K562 (cell line): Measurements from ENCODE around the gene PPP2R3C. TPM values are rescaled to one million over a fixed set of nuclear protein-coding genes. Genes with fewer than 3 reads are reported as not detected.

Experiments used
- polyA plus RNA-seq, 8 experiments: library from polyadenylated mRNA; depleted of rRNA in 4 of 8; stranded (reverse) in 5 of 8; unstranded in 3 of 8; fragments of >200 nt; fragmentation: Nextera tagmentation in 2 of 8; fragmentation: Illumina TruSeq in 1 of 8; extraction: Ambion mirVana in 2 of 8; extraction: Trizol in 1 of 8; gene quantifications; 2 replicates each; pipeline versions ENCODE4 v1.2.1 to v1.2.3, GENCODE V29; 2011 to 2014; ENCODE audit warnings: inconsistent platforms in 1 of 8, missing spikeins in 1 of 8
- total RNA-seq, 7 experiments: library from RNA; depleted of rRNA in 6 of 7; stranded (reverse); fragments of >200 nt in 6 of 7; fragmentation: Illumina TruSeq in 2 of 7; extraction: Trizol in 2 of 7; gene quantifications; 2 replicates each; pipeline versions ENCODE4 v1.2.1 to v1.2.3, GENCODE V29; 2011 to 2021; ENCODE audit warnings: low replicate concordance in 1 of 7

Gene PPP2R3C
- total and polyA plus RNA-seq, 9 of the 15 experiments (the other 6 are each of a cell fraction or from before 2014, with no cell fraction given): 14.7 to 43.3 (median 22.7) TPM

Other genes starting within 250 kb of the PPP2R3C start
- gene BAZ1A, start 246.6 kb downstream of the PPP2R3C start, total RNA-seq (2014; rRNA removed): 39.1 and 41.3 TPM in 2 replicates
- gene BAZ1A, start 246.6 kb downstream of the PPP2R3C start, total RNA-seq (2014; rRNA removed; fragmentation: Illumina TruSeq; extraction: Trizol): 64.4 and 77.5 TPM in 2 replicates
- 59.9 and 71.2 TPM in 2 replicates for gene BAZ1A, start 246.6 kb downstream of the PPP2R3C start, total RNA-seq (2015; rRNA removed; fragmentation: Illumina TruSeq; extraction: Trizol)
- 31.0 and 36.0 TPM in 2 replicates for gene BAZ1A, start 246.6 kb downstream of the PPP2R3C start, total RNA-seq (2021)
- 31.2 and 43.8 TPM in 2 replicates for gene BAZ1A, start 246.6 kb downstream of the PPP2R3C start, polyA plus RNA-seq (2011; rRNA removed)
- 42.3 and 51.5 TPM in 2 replicates for gene BAZ1A, start 246.6 kb downstream of the PPP2R3C start, polyA plus RNA-seq (2014; fragmentation: Illumina TruSeq; extraction: Trizol)
- gene BAZ1A, start 246.6 kb downstream of the PPP2R3C start, polyA plus RNA-seq (2014; fragmentation: Nextera tagmentation; extraction: Ambion mirVana): 10 to 100 TPM; 22.0 to 23.6 TPM
- 31.0 and 37.9 TPM in 2 replicates for gene BAZ1A, start 246.6 kb downstream of the PPP2R3C start, polyA plus RNA-seq (2014; rRNA removed)
- 46.7 and 51.7 TPM in 2 replicates for gene SRP54, start 139.0 kb downstream of the PPP2R3C start, total RNA-seq (2014; rRNA removed)
- 68.2 and 74.5 TPM in 2 replicates for gene SRP54, start 139.0 kb downstream of the PPP2R3C start, total RNA-seq (2014; rRNA removed; fragmentation: Illumina TruSeq; extraction: Trizol)
- gene SRP54, start 139.0 kb downstream of the PPP2R3C start, total RNA-seq (2015; rRNA removed; fragmentation: Illumina TruSeq; extraction: Trizol): 59.3 and 62.5 TPM in 2 replicates
- 38.7 and 41.6 TPM in 2 replicates for gene SRP54, start 139.0 kb downstream of the PPP2R3C start, total RNA-seq (2021)
- 28.6 and 31.1 TPM in 2 replicates for gene SRP54, start 139.0 kb downstream of the PPP2R3C start, polyA plus RNA-seq (2011; rRNA removed)
- gene SRP54, start 139.0 kb downstream of the PPP2R3C start, polyA plus RNA-seq (2014; fragmentation: Illumina TruSeq; extraction: Trizol): 64.7 and 69.8 TPM in 2 replicates
- 10 to 100 TPM; 44.1 to 64.5 TPM for gene SRP54, start 139.0 kb downstream of the PPP2R3C start, polyA plus RNA-seq (2014; fragmentation: Nextera tagmentation; extraction: Ambion mirVana)
- 51.5 and 51.9 TPM in 2 replicates for gene SRP54, start 139.0 kb downstream of the PPP2R3C start, polyA plus RNA-seq (2014; rRNA removed)
- 29.9 and 35.3 TPM in 2 replicates for gene FAM177A1, start 75.7 kb downstream of the PPP2R3C start, total RNA-seq (2014; rRNA removed)
- 28.1 and 34.2 TPM in 2 replicates for gene FAM177A1, start 75.7 kb downstream of the PPP2R3C start, total RNA-seq (2014; rRNA removed; fragmentation: Illumina TruSeq; extraction: Trizol)
- 27.5 and 27.8 TPM in 2 replicates for gene FAM177A1, start 75.7 kb downstream of the PPP2R3C start, total RNA-seq (2015; rRNA removed; fragmentation: Illumina TruSeq; extraction: Trizol)
- 34.5 and 36.2 TPM in 2 replicates for gene FAM177A1, start 75.7 kb downstream of the PPP2R3C start, total RNA-seq (2021)
- gene FAM177A1, start 75.7 kb downstream of the PPP2R3C start, polyA plus RNA-seq (2011; rRNA removed): 30.3 and 35.6 TPM in 2 replicates
- 30.6 and 32.6 TPM in 2 replicates for gene FAM177A1, start 75.7 kb downstream of the PPP2R3C start, polyA plus RNA-seq (2014; fragmentation: Illumina TruSeq; extraction: Trizol)
- gene FAM177A1, start 75.7 kb downstream of the PPP2R3C start, polyA plus RNA-seq (2014; fragmentation: Nextera tagmentation; extraction: Ambion mirVana): 10 to 100 TPM in 1 of 2 experiments, 1 to 10 TPM in 1; 7.7 to 12.1 TPM
- 36.2 and 41.2 TPM in 2 replicates for gene FAM177A1, start 75.7 kb downstream of the PPP2R3C start, polyA plus RNA-seq (2014; rRNA removed)
- gene PRORP, start 562 bp upstream of the PPP2R3C start, total RNA-seq (2014; rRNA removed): 21.9 and 23.1 TPM in 2 replicates
- 34.7 and 42.1 TPM in 2 replicates for gene PRORP, start 562 bp upstream of the PPP2R3C start, total RNA-seq (2014; rRNA removed; fragmentation: Illumina TruSeq; extraction: Trizol)
- 36.2 and 37.0 TPM in 2 replicates for gene PRORP, start 562 bp upstream of the PPP2R3C start, total RNA-seq (2015; rRNA removed; fragmentation: Illumina TruSeq; extraction: Trizol)
- gene PRORP, start 562 bp upstream of the PPP2R3C start, total RNA-seq (2021): 28.9 and 29.5 TPM in 2 replicates
- 31.1 and 40.2 TPM in 2 replicates for gene PRORP, start 562 bp upstream of the PPP2R3C start, polyA plus RNA-seq (2011; rRNA removed)
- 31.0 and 45.9 TPM in 2 replicates for gene PRORP, start 562 bp upstream of the PPP2R3C start, polyA plus RNA-seq (2014; fragmentation: Illumina TruSeq; extraction: Trizol)
- 10 to 100 TPM; 36.5 to 48.7 TPM for gene PRORP, start 562 bp upstream of the PPP2R3C start, polyA plus RNA-seq (2014; fragmentation: Nextera tagmentation; extraction: Ambion mirVana)
- 24.6 and 28.1 TPM in 2 replicates for gene PRORP, start 562 bp upstream of the PPP2R3C start, polyA plus RNA-seq (2014; rRNA removed)
- gene PSMA6, start 170.4 kb upstream of the PPP2R3C start, total RNA-seq (2014; rRNA removed): 164 and 210 TPM in 2 replicates
- gene PSMA6, start 170.4 kb upstream of the PPP2R3C start, total RNA-seq (2014; rRNA removed; fragmentation: Illumina TruSeq; extraction: Trizol): 234 and 271 TPM in 2 replicates
- gene PSMA6, start 170.4 kb upstream of the PPP2R3C start, total RNA-seq (2015; rRNA removed; fragmentation: Illumina TruSeq; extraction: Trizol): 279 and 288 TPM in 2 replicates
- gene PSMA6, start 170.4 kb upstream of the PPP2R3C start, total RNA-seq (2021): 258 and 274 TPM in 2 replicates
- gene PSMA6, start 170.4 kb upstream of the PPP2R3C start, polyA plus RNA-seq (2011; rRNA removed): 318 and 452 TPM in 2 replicates
- 292 and 301 TPM in 2 replicates for gene PSMA6, start 170.4 kb upstream of the PPP2R3C start, polyA plus RNA-seq (2014; fragmentation: Illumina TruSeq; extraction: Trizol)
- 100 to 1,000 TPM; 922 to 952 TPM for gene PSMA6, start 170.4 kb upstream of the PPP2R3C start, polyA plus RNA-seq (2014; fragmentation: Nextera tagmentation; extraction: Ambion mirVana)
- gene PSMA6, start 170.4 kb upstream of the PPP2R3C start, polyA plus RNA-seq (2014; rRNA removed): 274 and 283 TPM in 2 replicates